ENCODE measurements around the gene OR52W1. TPM values are rescaled to one million over a fixed set of nuclear protein-coding genes. Genes with fewer than 3 reads are reported as not detected.

OR52W1 gene
- total RNA-seq, 1 donor from 2014 or later, result not detected

DNA sequence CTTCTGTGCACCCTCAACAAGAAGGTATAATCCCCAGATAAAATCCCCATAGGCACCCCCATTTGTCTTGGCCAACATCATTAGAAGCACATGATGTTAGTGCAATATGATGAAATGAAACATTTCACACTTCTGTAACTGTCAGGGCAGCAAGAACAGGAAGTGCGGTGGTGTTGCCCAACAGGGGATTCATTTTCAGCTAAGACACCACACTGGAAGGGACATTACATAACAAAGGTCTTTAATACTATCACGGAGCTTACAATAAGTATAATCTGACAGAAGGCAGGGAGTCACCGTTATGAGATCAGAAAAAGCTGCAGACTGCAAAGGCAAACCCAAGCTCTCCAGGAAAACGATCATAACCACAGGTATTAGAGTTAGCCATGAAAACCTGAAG is 2.0 kb downstream of the OR52W1 start:
- Mint-ChIP-seq H3K36me3 (ENCODE audit: unreplicated experiment) (peaks cover 13% of the 10 kb centered on the region), H3K27ac (ENCODE audit: unreplicated experiment) (no peak overlapping the region), H3K9me3 (ENCODE audit: unreplicated experiment) (no peaks in the 10 kb centered on the region), H3K4me1 (ENCODE audit: unreplicated experiment) (peaks cover 4% of the 10 kb centered on the region), H3K4me3 (ENCODE audit: unreplicated experiment) (no peak overlapping the region), H3K27me3 (ENCODE audit: unreplicated experiment) (peaks cover 6% of the 10 kb centered on the region)
- DNase-seq (ENCODE audit: extremely low spot score, unreplicated experiment), result no peak
- TF ChIP-seq, protein P1, sequence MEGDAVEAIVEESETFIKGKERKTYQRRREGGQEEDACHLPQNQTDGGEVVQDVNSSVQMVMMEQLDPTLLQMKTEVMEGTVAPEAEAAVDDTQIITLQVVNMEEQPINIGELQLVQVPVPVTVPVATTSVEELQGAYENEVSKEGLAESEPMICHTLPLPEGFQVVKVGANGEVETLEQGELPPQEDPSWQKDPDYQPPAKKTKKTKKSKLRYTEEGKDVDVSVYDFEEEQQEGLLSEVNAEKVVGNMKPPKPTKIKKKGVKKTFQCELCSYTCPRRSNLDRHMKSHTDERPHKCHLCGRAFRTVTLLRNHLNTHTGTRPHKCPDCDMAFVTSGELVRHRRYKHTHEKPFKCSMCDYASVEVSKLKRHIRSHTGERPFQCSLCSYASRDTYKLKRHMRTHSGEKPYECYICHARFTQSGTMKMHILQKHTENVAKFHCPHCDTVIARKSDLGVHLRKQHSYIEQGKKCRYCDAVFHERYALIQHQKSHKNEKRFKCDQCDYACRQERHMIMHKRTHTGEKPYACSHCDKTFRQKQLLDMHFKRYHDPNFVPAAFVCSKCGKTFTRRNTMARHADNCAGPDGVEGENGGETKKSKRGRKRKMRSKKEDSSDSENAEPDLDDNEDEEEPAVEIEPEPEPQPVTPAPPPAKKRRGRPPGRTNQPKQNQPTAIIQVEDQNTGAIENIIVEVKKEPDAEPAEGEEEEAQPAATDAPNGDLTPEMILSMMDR (IDR thresholded peaks at IDR 0.05), result no peak

DNA sequence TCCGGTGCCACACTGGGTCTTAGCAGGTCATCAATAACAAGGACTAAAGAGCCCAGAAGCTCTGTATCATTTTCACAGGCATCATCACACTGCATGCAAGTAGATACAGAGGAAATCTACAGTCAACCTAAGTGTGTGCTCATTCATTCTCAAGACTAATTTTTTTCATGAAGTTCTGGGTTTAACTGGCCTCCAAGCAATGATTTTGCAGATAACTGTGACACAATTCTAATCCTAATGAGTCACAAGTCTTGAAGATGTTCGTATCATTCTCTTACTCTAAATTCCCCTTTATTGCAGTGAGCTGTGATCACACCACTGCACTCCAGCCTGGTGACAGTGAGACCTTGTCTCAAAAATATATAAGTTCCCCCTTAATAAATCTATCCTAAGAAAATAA is 2.5 kb downstream of the OR52W1 start:
- H3K4me1 Mint-ChIP-seq (ENCODE audit: unreplicated experiment), result peaks cover 4% of the 10 kb centered on the region
- peaks cover under 1% of the 10 kb centered on the region for H3K27me3 Mint-ChIP-seq (ENCODE audit: unreplicated experiment)
- no peak overlapping the region for H3K4me3 Mint-ChIP-seq (ENCODE audit: unreplicated experiment)
- peaks cover 13% of the 10 kb centered on the region for H3K36me3 Mint-ChIP-seq (ENCODE audit: unreplicated experiment)
- TF ChIP-seq, protein P1 (IDR thresholded peaks at IDR 0.05), result no peak
- no peaks in the 10 kb centered on the region for H3K9me3 Mint-ChIP-seq (ENCODE audit: unreplicated experiment)
- DNase-seq (ENCODE audit: extremely low spot score, unreplicated experiment), result no peak
- H3K27ac Mint-ChIP-seq (ENCODE audit: unreplicated experiment), result no peak overlapping the region

DNA sequence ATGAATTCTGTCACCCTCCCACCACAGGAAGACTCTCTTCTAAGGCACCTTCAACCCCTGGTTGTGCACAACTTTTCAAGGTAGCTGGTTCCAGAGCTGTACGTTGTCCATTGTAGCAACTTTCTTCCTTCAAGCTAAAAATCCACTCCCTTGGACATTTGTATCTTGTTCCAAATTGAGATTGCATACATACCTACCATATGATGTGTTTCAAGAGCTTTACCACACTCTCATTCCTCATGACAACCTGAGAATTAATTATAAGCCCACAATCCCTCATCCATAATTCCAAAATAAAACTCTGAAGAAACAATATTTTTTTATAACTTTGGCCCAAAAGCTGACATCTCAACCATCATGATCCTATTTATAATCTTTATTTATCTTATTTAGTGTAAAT is 3.0 kb downstream of the OR52W1 start:
- no peak overlapping the region for H3K27ac Mint-ChIP-seq (ENCODE audit: unreplicated experiment)
- H3K27me3 Mint-ChIP-seq (ENCODE audit: unreplicated experiment), result no peaks in the 10 kb centered on the region

DNA sequence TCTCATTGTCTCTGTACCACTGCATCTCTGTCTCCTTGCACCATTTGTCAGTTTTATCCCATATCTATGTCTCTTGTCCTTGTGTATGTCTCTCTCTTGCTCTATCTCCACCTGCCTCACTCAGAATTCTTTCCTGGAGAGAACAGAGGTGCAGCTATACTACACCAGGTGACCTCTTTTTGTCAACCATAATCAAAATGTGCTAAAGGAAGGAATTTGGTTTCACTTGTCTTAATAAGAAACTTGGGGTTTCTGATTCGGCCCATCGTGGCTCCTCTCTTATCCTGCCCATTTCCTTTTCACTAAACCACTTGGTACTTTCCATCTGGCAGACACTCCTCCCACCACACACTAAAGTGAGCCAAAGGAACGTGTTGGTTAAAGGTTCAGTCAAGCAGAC is 4.3 kb downstream of the OR52W1 start:
- H3K9me3 Mint-ChIP-seq (ENCODE audit: unreplicated experiment), result no peaks in the 10 kb centered on the region
- no peak for DNase-seq (ENCODE audit: extremely low spot score, unreplicated experiment)
- H3K4me1 Mint-ChIP-seq (ENCODE audit: unreplicated experiment), result peaks cover 4% of the 10 kb centered on the region
- TF ChIP-seq, protein P1 (IDR thresholded peaks at IDR 0.05), result no peak
- peaks cover 13% of the 10 kb centered on the region for H3K36me3 Mint-ChIP-seq (ENCODE audit: unreplicated experiment)
- no peak overlapping the region for H3K27ac Mint-ChIP-seq (ENCODE audit: unreplicated experiment)
- H3K27me3 Mint-ChIP-seq (ENCODE audit: unreplicated experiment), result no peaks in the 10 kb centered on the region
- no peak overlapping the region for H3K4me3 Mint-ChIP-seq (ENCODE audit: unreplicated experiment)

More for the DNA sequence above, 3.0 kb downstream of the OR52W1 start:
- peaks cover 13% of the 10 kb centered on the region for H3K36me3 Mint-ChIP-seq (ENCODE audit: unreplicated experiment)
- H3K9me3 Mint-ChIP-seq (ENCODE audit: unreplicated experiment), result no peaks in the 10 kb centered on the region
- TF ChIP-seq, protein P1 (IDR thresholded peaks at IDR 0.05), result no peak
- H3K4me1 Mint-ChIP-seq (ENCODE audit: unreplicated experiment), result peaks cover 4% of the 10 kb centered on the region
- no peak for DNase-seq (ENCODE audit: extremely low spot score, unreplicated experiment)
- H3K4me3 Mint-ChIP-seq (ENCODE audit: unreplicated experiment), result no peak overlapping the region

DNA sequence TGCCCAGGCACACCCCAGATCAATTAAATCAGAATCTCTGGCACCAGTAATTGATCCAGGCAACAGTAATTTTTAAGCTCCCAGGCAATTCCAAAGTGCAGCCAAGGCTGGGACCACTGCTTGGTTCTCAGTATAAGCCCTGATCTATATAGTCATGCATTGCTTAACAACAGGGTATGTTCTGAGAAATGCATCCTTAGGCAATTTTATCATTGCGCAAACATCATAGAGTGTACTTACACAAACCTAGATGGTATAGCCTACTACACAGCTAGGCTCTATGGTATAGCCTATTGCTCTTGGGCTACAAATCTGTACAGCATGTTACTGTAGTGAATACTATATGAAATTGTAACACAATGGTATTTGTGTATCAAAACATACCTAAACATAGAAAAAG is 5.7 kb downstream of the OR52W1 start:
- peaks cover 4% of the 10 kb centered on the region for H3K4me1 Mint-ChIP-seq (ENCODE audit: unreplicated experiment)
- no peaks in the 10 kb centered on the region for H3K27me3 Mint-ChIP-seq (ENCODE audit: unreplicated experiment)
- DNase-seq (ENCODE audit: extremely low spot score, unreplicated experiment), result no peak
- no peaks in the 10 kb centered on the region for H3K9me3 Mint-ChIP-seq (ENCODE audit: unreplicated experiment)
- H3K36me3 Mint-ChIP-seq (ENCODE audit: unreplicated experiment), result peaks cover 17% of the 10 kb centered on the region
- no peak overlapping the region for H3K27ac Mint-ChIP-seq (ENCODE audit: unreplicated experiment)
- no peak overlapping the region for H3K4me3 Mint-ChIP-seq (ENCODE audit: unreplicated experiment)
- TF ChIP-seq, protein P1 (IDR thresholded peaks at IDR 0.05), result no peak
